Activated CD4-positive, alpha-beta T cell treated with anti-CD3 and anti-CD28 coated beads for 1 hour (primary cell): ENCODE measurements around the gene HK2.

Experiments used
- DNase-seq: peaks from one replicate; pipeline ENCODE4 v3.0.0-alpha.2; 2020

The HK2 gene

GRCh38 chr2:74941284-74941683, 107.4 kb downstream of the HK2 start:
- DNase-seq: no peak

GRCh38 chr2:74942263-74942662, 108.3 kb downstream of the HK2 start:
- no peak for DNase-seq
